GM23338 (cell line): ENCODE measurements around the gene GDI2. TPM values are rescaled to one million over a fixed set of nuclear protein-coding genes. Genes with fewer than 3 reads are reported as not detected.
"Not testable (repeated sequence)": the region's sequence is repeated elsewhere in the genome, so short reads cannot be mapped to it uniquely, and the experiment has no call there.

Experiments used
- ATAC-seq: fragments of 200-7000 bp; cut with Tn5 transposase; 3 replicates; pipeline ENCODE4 v1.9.1; 2020
- DNase-seq: peaks from one replicate; pipeline ENCODE4 v3.0.0-alpha.2; 2015; ENCODE audit warnings: low spot score
- H2AFZ ChIP-seq: fragments of 200-600 bp; sonication (generic); 2 replicates; pipeline ENCODE4 v1.8.0; 2016; ENCODE audit warnings: antibody characterized with exemption, mild to moderate bottlenecking, moderate library complexity
- H3F3A ChIP-seq: fragments of 200-600 bp; sonication (generic); replicated peaks from 2 replicates; pipeline ENCODE4 v1.8.0; 2017; ENCODE audit warnings: antibody characterized with exemption, mixed run types, low read depth
- H3K27ac ChIP-seq: fragments of 200-600 bp; sonication (generic); 2 replicates; pipeline ENCODE4 v1.6.1; 2016; ENCODE audit warnings: low read depth
- H3K27me3 ChIP-seq: fragments of 200-600 bp; sonication (generic); 2 replicates; pipeline ENCODE4 v1.8.0; 2016; ENCODE audit warnings: mild to moderate bottlenecking, mixed run types, moderate library complexity; ENCODE audit not compliant: insufficient read depth
- H3K36me3 ChIP-seq: fragments of 200-600 bp; sonication (generic); 2 replicates; pipeline ENCODE4 v1.8.0; 2016; ENCODE audit warnings: mild to moderate bottlenecking; ENCODE audit not compliant: insufficient read depth
- H3K4me1 ChIP-seq: fragments of 200-600 bp; sonication (generic); 2 replicates; pipeline ENCODE4 v1.8.0; 2016; ENCODE audit warnings: mild to moderate bottlenecking, moderate library complexity; ENCODE audit not compliant: insufficient read depth
- H3K4me2 ChIP-seq: fragments of 200-600 bp; sonication (generic); 2 replicates; pipeline ENCODE4 v1.7.1; 2017; ENCODE audit warnings: mixed run types
- H3K4me3 ChIP-seq: fragments of 200-600 bp; sonication (generic); 2 replicates; pipeline ENCODE4 v1.6.1; 2016; ENCODE audit warnings: mixed run types
- H3K79me2 ChIP-seq: fragments of 200-600 bp; sonication (generic); replicated peaks from 2 replicates; pipeline ENCODE4 v1.8.0; 2017; ENCODE audit warnings: mild to moderate bottlenecking; ENCODE audit not compliant: insufficient read depth
- H3K9me2 ChIP-seq: fragments of 200-600 bp; sonication (generic); 2 replicates; pipeline ENCODE4 v1.8.0; 2017; ENCODE audit not compliant: insufficient read depth
- H4K20me1 ChIP-seq: fragments of 200-600 bp; sonication (generic); replicated peaks from 2 replicates; pipeline ENCODE4 v1.8.0; 2017; ENCODE audit warnings: mild to moderate bottlenecking; ENCODE audit not compliant: insufficient read depth
- H3K27ac Mint-ChIP-seq: 2 replicates; pipeline ENCODE4 v1.8.0; 2020; ENCODE audit warnings: inconsistent platforms, mild to moderate bottlenecking, moderate library complexity, mixed read lengths
- H3K27me3 Mint-ChIP-seq: 3 replicates; pipeline ENCODE4 v1.8.0; 2022; ENCODE audit warnings: low read depth, mild to moderate bottlenecking, moderate library complexity, mixed read lengths, inconsistent platforms; ENCODE audit not compliant: insufficient read depth, poor library complexity
- H3K36me3 Mint-ChIP-seq: 3 replicates; pipeline ENCODE4 v1.8.0; 2021; ENCODE audit warnings: low read depth, mild to moderate bottlenecking, inconsistent platforms, moderate library complexity, mixed read lengths
- H3K4me1 Mint-ChIP-seq: 3 replicates; pipeline ENCODE4 v1.8.0; 2020; ENCODE audit warnings: mild to moderate bottlenecking, inconsistent platforms, mixed read lengths
- H3K4me3 Mint-ChIP-seq: 3 replicates; pipeline ENCODE4 v1.8.0; 2021; ENCODE audit warnings: moderate library complexity, mild to moderate bottlenecking, inconsistent platforms, mixed read lengths
- H3K9me3 Mint-ChIP-seq: 3 replicates; pipeline ENCODE4 v1.8.0; 2020; ENCODE audit warnings: moderate library complexity, mild to moderate bottlenecking, inconsistent platforms, mixed read lengths
- CREB1 ChIP-seq: fragments of 250-450 bp; sonication (Bioruptor Pico); IDR thresholded peaks from 2 replicates; pipeline ENCODE4 v1.5.0; 2020; ENCODE audit warnings: low read depth, mild to moderate bottlenecking, moderate library complexity
- CTCF ChIP-seq, 2 experiments: fragments of 200-600 bp in 1 of 2; sonication (generic) in 1 of 2; conservative IDR thresholded peaks; 2 replicates each; pipeline versions ENCODE4 v1.5.1 to v1.6.1; 2016 to 2017; ENCODE audit warnings: antibody characterized with exemption in 2 of 2, low read depth in 2 of 2, mild to moderate bottlenecking in 2 of 2, moderate library complexity in 1 of 2
- ETS1 ChIP-seq: IDR thresholded peaks from 2 replicates; pipeline ENCODE4 v1.6.1; 2016; ENCODE audit warnings: antibody characterized with exemption
- EZH2 ChIP-seq: fragments of 200-600 bp; sonication (generic); IDR thresholded peaks from one replicate; pipeline ENCODE4 v1.8.0; 2017; ENCODE audit warnings: antibody characterized with exemption, mild to moderate bottlenecking, low read depth; ENCODE audit not compliant: unreplicated experiment
- EZH2phosphoT487 ChIP-seq: fragments of 200-600 bp; sonication (generic); IDR thresholded peaks from one replicate; pipeline ENCODE4 v1.8.1; 2018; ENCODE audit warnings: antibody characterized with exemption; ENCODE audit not compliant: unreplicated experiment
- JUNB ChIP-seq: IDR thresholded peaks from one replicate; pipeline ENCODE4 v1.6.1; 2016; ENCODE audit warnings: antibody characterized with exemption; ENCODE audit not compliant: unreplicated experiment
- NANOG ChIP-seq: IDR thresholded peaks from 2 replicates; pipeline ENCODE4 v1.6.1; 2016; ENCODE audit warnings: antibody characterized with exemption, borderline replicate concordance
- STAT1 ChIP-seq: IDR thresholded peaks from one replicate; pipeline ENCODE4 v1.6.1; 2016; ENCODE audit warnings: antibody characterized with exemption; ENCODE audit not compliant: unreplicated experiment
- ZNF114 ChIP-seq: fragments of 250-450 bp; sonication (Bioruptor Pico); IDR thresholded peaks from 2 replicates; pipeline ENCODE4 v1.5.0; 2020; ENCODE audit warnings: mild to moderate bottlenecking, moderate library complexity
- ZNF462 ChIP-seq: fragments of 250-450 bp; sonication (Bioruptor Pico); IDR thresholded peaks from 2 replicates; pipeline ENCODE4 v1.5.0; 2020; ENCODE audit warnings: mild to moderate bottlenecking, moderate library complexity
- polyA plus RNA-seq: library from polyadenylated mRNA; unstranded; fragments of >200 nt; fragmentation: Nextera tagmentation; extraction: Ambion mirVana; gene quantifications from 2 replicates; pipeline ENCODE4 v1.2.1, GENCODE V29; 2016
- total RNA-seq: library from RNA; depleted of rRNA; stranded (reverse); fragments of >200 nt; shearing (Covaris generic); gene quantifications from 2 replicates; pipeline ENCODE4 v1.2.3, GENCODE V29; 2014

The GDI2 gene
- total and polyA plus RNA-seq, 2 experiments from 2014 or later: 269 to 505 TPM

GRCh38 chr10:5828725-5829124, 15.5 kb upstream of the GDI2 start (continued):
- TF ChIP-seq ZNF462 (CRISPR knock-in tag) (no peak), EZH2phosphoT487 (no peak), CREB1 (CRISPR knock-in tag) (no peak), NANOG (no peak), EZH2 (no peak), CTCF (conservative IDR thresholded peaks at IDR 0.05; ENCODE audit: low read depth in 2 of 2) (no peak), STAT1 (no peak), JUNB (no peak)

GRCh38 chr10:5827841-5828240, 14.6 kb upstream of the GDI2 start:
- H3K9me2 ChIP-seq: no peaks in the 10 kb centered on the region
- H3K4me2 ChIP-seq: no peak overlapping the region
- H3K36me3 Mint-ChIP-seq: no peaks in the 10 kb centered on the region
- H3K79me2 ChIP-seq: no peaks in the 10 kb centered on the region
- ATAC-seq: no peak
- H2AFZ ChIP-seq: no peak overlapping the region
- H3K4me3 ChIP-seq: no peak overlapping the region
- DNase-seq: no peak
- no peaks in the 10 kb centered on the region for H3K9me3 Mint-ChIP-seq
- no peak overlapping the region for H3K27ac Mint-ChIP-seq
- H3K4me3 Mint-ChIP-seq: no peak overlapping the region
- H3K4me1 Mint-ChIP-seq: no peaks in the 10 kb centered on the region
- peaks cover 2% of the 10 kb centered on the region for H3K27me3 Mint-ChIP-seq
- no peak for TF ChIP-seq ZNF114
- TF ChIP-seq CTCF (conservative IDR thresholded peaks at IDR 0.05; ENCODE audit: low read depth in 2 of 2): no peak
- no peak for TF ChIP-seq ETS1
- H3F3A ChIP-seq: no peaks in the 10 kb centered on the region
- no peaks in the 10 kb centered on the region for H3K4me1 ChIP-seq
- H4K20me1 ChIP-seq: no peaks in the 10 kb centered on the region
- H3K27ac ChIP-seq: no peak overlapping the region
- H3K27me3 ChIP-seq: no peaks in the 10 kb centered on the region
- H3K36me3 ChIP-seq: no peaks in the 10 kb centered on the region

- not testable (repeated sequence) for H3K27ac Mint-ChIP-seq, H3K4me2 ChIP-seq, H3K79me2 ChIP-seq, H3K36me3 Mint-ChIP-seq, H3K36me3 ChIP-seq, DNase-seq, H3K27me3 Mint-ChIP-seq, H3K9me3 Mint-ChIP-seq, H3K9me2 ChIP-seq, H3K4me3 ChIP-seq, H4K20me1 ChIP-seq, H3K27me3 ChIP-seq, H3K4me3 Mint-ChIP-seq, H3K4me1 ChIP-seq, H2AFZ ChIP-seq, H3F3A ChIP-seq, ATAC-seq, H3K27ac ChIP-seq, H3K4me1 Mint-ChIP-seq
Measured at GRCh38 chr10:5826511-5826910, 13.3 kb upstream of the GDI2 start.
